IPS-20b (cell line): Measurements from ENCODE around the gene RAB17.

Experiments used
- H3K27ac ChIP-seq: one replicate; pipeline ENCODE4 v1.5.1; 2013; ENCODE audit warnings: low read length
- H3K27me3 ChIP-seq: 2 replicates; pipeline ENCODE4 v1.6.1; 2013; ENCODE audit warnings: mild to moderate bottlenecking, low read length, inconsistent platforms; ENCODE audit not compliant: insufficient read depth
- H3K36me3 ChIP-seq: 2 replicates; pipeline ENCODE4 v1.6.1; 2013; ENCODE audit warnings: low read depth, mild to moderate bottlenecking, inconsistent platforms, low read length, moderate library complexity; ENCODE audit not compliant: insufficient read depth
- H3K4me1 ChIP-seq: 2 replicates; pipeline ENCODE4 v1.6.1; 2013; ENCODE audit warnings: mild to moderate bottlenecking, control low read depth, inconsistent platforms, low read length, moderate library complexity; ENCODE audit not compliant: insufficient read depth
- H3K4me3 ChIP-seq: 2 replicates; pipeline ENCODE4 v1.5.1; 2013; ENCODE audit warnings: mild to moderate bottlenecking, low read length, inconsistent platforms
- H3K9ac ChIP-seq: 2 replicates; pipeline ENCODE4 v1.6.1; 2013; ENCODE audit warnings: low read depth, mild to moderate bottlenecking, inconsistent platforms, low read length, moderate library complexity
- H3K9me3 ChIP-seq: 2 replicates; pipeline ENCODE4 v1.6.1; 2013; ENCODE audit warnings: mild to moderate bottlenecking, low read depth, low read length, inconsistent platforms; ENCODE audit not compliant: insufficient read depth

RAB17 gene

GRCh38 chr2:237536617-237537016, 53.9 kb downstream of the RAB17 start:
- Histone ChIP-seq H3K27ac (no peak overlapping the region), H3K27me3 (no peaks in the 10 kb centered on the region), H3K9me3 (no peaks in the 10 kb centered on the region), H3K36me3 (no peaks in the 10 kb centered on the region), H3K4me1 (peaks cover 8% of the 10 kb centered on the region; the same call in 1 of the 2 replicates), H3K4me3 (no peak overlapping the region), H3K9ac (no peak overlapping the region)

- Histone ChIP-seq H3K9me3 (no peaks in the 10 kb centered on the region), H3K4me1 (peaks cover 8% of the 10 kb centered on the region; the same call in 1 of the 2 replicates), H3K36me3 (no peaks in the 10 kb centered on the region), H3K27ac (no peak overlapping the region), H3K4me3 (no peak overlapping the region), H3K9ac (no peak overlapping the region), H3K27me3 (no peaks in the 10 kb centered on the region)
Observed at GRCh38 chr2:237536083-237536415, 54.5 kb downstream of the RAB17 start.

- Histone ChIP-seq H3K9me3 (no peaks in the 10 kb centered on the region), H3K9ac (no peak overlapping the region), H3K27me3 (no peaks in the 10 kb centered on the region), H3K4me3 (no peak overlapping the region), H3K27ac (no peak overlapping the region), H3K4me1 (peaks cover 8% of the 10 kb centered on the region; the same call in 1 of the 2 replicates), H3K36me3 (no peaks in the 10 kb centered on the region)
Observed at GRCh38 chr2:237535385-237536082, 55.0 kb downstream of the RAB17 start.

- no peaks in the 10 kb centered on the region for H3K27me3 ChIP-seq
- H3K36me3 ChIP-seq = no peaks in the 10 kb centered on the region
- H3K4me3 ChIP-seq = no peak overlapping the region
- H3K4me1 ChIP-seq = peaks cover 8% of the 10 kb centered on the region; the same call in 1 of the 2 replicates
- no peak overlapping the region for H3K9ac ChIP-seq
- no peak overlapping the region for H3K27ac ChIP-seq
- no peaks in the 10 kb centered on the region for H3K9me3 ChIP-seq
Observed at GRCh38 chr2:237534380-237534779, 56.2 kb downstream of the RAB17 start.

- no peaks in the 10 kb centered on the region for H3K36me3 ChIP-seq
- no peak overlapping the region for H3K27ac ChIP-seq
- no peak overlapping the region for H3K4me3 ChIP-seq
- no peak overlapping the region for H3K9ac ChIP-seq
- no peaks in the 10 kb centered on the region for H3K9me3 ChIP-seq
- peaks cover 8% of the 10 kb centered on the region; the same call in 1 of the 2 replicates for H3K4me1 ChIP-seq
- no peaks in the 10 kb centered on the region for H3K27me3 ChIP-seq
Observed at GRCh38 chr2:237533668-237534161, 56.8 kb downstream of the RAB17 start.

- Histone ChIP-seq H3K9ac (no peak overlapping the region; the same call in 1 of the 2 replicates), H3K27me3 (no peaks in the 10 kb centered on the region), H3K27ac (no peak overlapping the region)
Observed at GRCh38 chr2:237532160-237532559, 58.4 kb downstream of the RAB17 start.

GRCh38 chr2:237530472-237531433, 59.8 kb downstream of the RAB17 start:
- Histone ChIP-seq H3K9ac (no peak overlapping the region), H3K9me3 (no peaks in the 10 kb centered on the region), H3K27me3 (no peaks in the 10 kb centered on the region), H3K4me3 (no peak overlapping the region), H3K4me1 (peaks cover 8% of the 10 kb centered on the region; the same call in 1 of the 2 replicates), H3K27ac (no peak overlapping the region), H3K36me3 (no peaks in the 10 kb centered on the region)

More at GRCh38 chr2:237532160-237532559, 58.4 kb downstream of the RAB17 start:
- H3K9me3 ChIP-seq = no peaks in the 10 kb centered on the region
- no peak overlapping the region for H3K4me3 ChIP-seq
- H3K4me1 ChIP-seq = peaks cover 8% of the 10 kb centered on the region; the same call in 1 of the 2 replicates
- H3K36me3 ChIP-seq = no peaks in the 10 kb centered on the region

GRCh38 chr2:237529452-237530402, 60.8 kb downstream of the RAB17 start:
- H3K9ac ChIP-seq = no peak overlapping the region
- peaks cover 8% of the 10 kb centered on the region; the same call in 1 of the 2 replicates for H3K4me1 ChIP-seq
- no peak overlapping the region for H3K4me3 ChIP-seq
- H3K27me3 ChIP-seq = no peaks in the 10 kb centered on the region
- no peak overlapping the region for H3K27ac ChIP-seq
- no peaks in the 10 kb centered on the region for H3K36me3 ChIP-seq
- H3K9me3 ChIP-seq = no peaks in the 10 kb centered on the region

GRCh38 chr2:237527766-237528165, 62.8 kb downstream of the RAB17 start:
- H3K27ac ChIP-seq = no peak overlapping the region
- H3K4me3 ChIP-seq = no peak overlapping the region
- H3K9me3 ChIP-seq = no peaks in the 10 kb centered on the region
- no peaks in the 10 kb centered on the region for H3K36me3 ChIP-seq
- no peak overlapping the region for H3K9ac ChIP-seq
- H3K4me1 ChIP-seq = peaks cover 8% of the 10 kb centered on the region; the same call in 1 of the 2 replicates
- no peaks in the 10 kb centered on the region for H3K27me3 ChIP-seq

- Histone ChIP-seq H3K27ac (no peak overlapping the region), H3K4me3 (no peak overlapping the region), H3K9me3 (no peaks in the 10 kb centered on the region), H3K27me3 (no peaks in the 10 kb centered on the region), H3K9ac (no peak overlapping the region), H3K4me1 (peaks cover 5% of the 10 kb centered on the region; the same call in 1 of the 2 replicates), H3K36me3 (no peaks in the 10 kb centered on the region)
Observed at GRCh38 chr2:237527233-237527632, 63.3 kb downstream of the RAB17 start.
